A549 (cell line): Measurements from ENCODE around the gene KNDC1. TPM values are rescaled to one million over a fixed set of nuclear protein-coding genes. Genes with fewer than 3 reads are reported as not detected.

Source experiments
- ATAC-seq, 2 experiments: fragments of 200-7000 bp in 1 of 2; fragments of >200 bp in 1 of 2; cut with Nextera tagmentation in 1 of 2; cut with Tn5 transposase in 1 of 2; 3 replicates each; pipeline versions ENCODE4 v1.8.0 to v1.9.1; 2018 to 2020; ENCODE audit warnings: mild to moderate bottlenecking in 1 of 2, moderate library complexity in 1 of 2
- CTCF ChIA-PET: fragments of 300-600 bp; sonication (Branson Sonifier 250); formaldehyde crosslinking; extraction: SDS; loops from one replicate; lab custom pipeline; 2021; ENCODE audit warnings: antibody characterized with exemption, inconsistent platforms; lab: Yijun Ruan, JAX
- POLR2A ChIA-PET: fragments of 350-600 bp; formaldehyde crosslinking; extraction: SDS; loops from one replicate; lab custom pipeline; 2021; ENCODE audit warnings: antibody characterized with exemption, inconsistent platforms; lab: Yijun Ruan, JAX
- DNase-seq, 2 experiments: peaks; one replicate each; pipeline versions ENCODE4 v3.0.0 to v3.0.0-alpha.2; 2011 to 2016; ENCODE audit warnings: low read depth in 1 of 2, low spot score in 1 of 2
- FAIRE-seq: peaks from 2 replicates; lab custom pipeline; 2011; peaks lifted over from hg19 to GRCh38; lab: Jason Lieb, UNC
- H3K27ac ChIP-seq, 2 experiments: fragments of >200 bp; sonication (Bioruptor Twin); formaldehyde crosslinking; 3 replicates each; pipeline ENCODE4 v1.5.1; 2016 to 2017
- H3K4me1 ChIP-seq: fragments of >200 bp; sonication (Bioruptor Twin); formaldehyde crosslinking; 3 replicates; pipeline ENCODE4 v1.6.1; 2016
- H3K4me2 ChIP-seq: fragments of >200 bp; sonication (Bioruptor Twin); formaldehyde crosslinking; 3 replicates; pipeline ENCODE4 v1.6.1; 2016
- H3K4me3 ChIP-seq: fragments of >200 bp; sonication (Bioruptor Twin); formaldehyde crosslinking; 3 replicates; pipeline ENCODE4 v1.5.1; 2016
- H3K9me3 ChIP-seq: fragments of >200 bp; sonication (Bioruptor Twin); formaldehyde crosslinking; 3 replicates; pipeline ENCODE4 v1.6.1; 2016
- BHLHE40 ChIP-seq: IDR thresholded peaks from 2 replicates; pipeline ENCODE4 v1.6.1; 2012; ENCODE audit warnings: low read depth, low read length, inconsistent platforms
- CBX8 ChIP-seq: fragments of 200-600 bp; sonication (generic); IDR thresholded peaks from 2 replicates; pipeline ENCODE4 v1.6.1; 2016
- CHD2 ChIP-seq: fragments of 150-350 bp; IDR thresholded peaks from 2 replicates; pipeline ENCODE4 v1.6.1; 2014; ENCODE audit warnings: low read length; ENCODE audit not compliant: partially characterized antibody
- HOXB13 ChIP-seq: fragments of 250-450 bp; sonication (Bioruptor Pico); IDR thresholded peaks from 2 replicates; pipeline ENCODE4 v1.5.0; 2020; ENCODE audit warnings: low read depth, mild to moderate bottlenecking, moderate library complexity
- KDM1A ChIP-seq: fragments of 200-600 bp; sonication (generic); IDR thresholded peaks from 2 replicates; pipeline ENCODE4 v1.6.1; 2016; ENCODE audit warnings: low read depth, mild to moderate bottlenecking
- MAFK ChIP-seq: fragments of 450-650 bp; IDR thresholded peaks from 2 replicates; pipeline ENCODE4 v1.6.1; 2014; ENCODE audit not compliant: partially characterized antibody
- MYC ChIP-seq: IDR thresholded peaks from 2 replicates; pipeline ENCODE4 v1.6.1; 2012; ENCODE audit warnings: mild to moderate bottlenecking, inconsistent platforms, low read length, improper control_type of control experiment, borderline replicate concordance
- NPAS2 ChIP-seq: fragments of 250-450 bp; sonication (Bioruptor Pico); IDR thresholded peaks from 2 replicates; pipeline ENCODE4 v1.8.0; 2022; ENCODE audit warnings: mild to moderate bottlenecking, moderate library complexity, borderline replicate concordance
- NR3C1 ChIP-seq: fragments of >200 bp; sonication (Bioruptor Twin); formaldehyde crosslinking; IDR thresholded peaks from 3 replicates; pipeline ENCODE4 v1.6.1; 2017
- RAD21 ChIP-seq, 2 experiments: fragments of >200 bp in 1 of 2; sonication (Bioruptor Twin) in 1 of 2; formaldehyde crosslinking in 1 of 2; IDR thresholded peaks in 1 of 2; conservative IDR thresholded peaks in 1 of 2; 2 replicates in 1 of 2; 3 replicates in 1 of 2; pipeline ENCODE4 v1.6.1; 2012 to 2018; ENCODE audit warnings: inconsistent platforms in 1 of 2
- RCOR1 ChIP-seq: fragments of 150-350 bp; IDR thresholded peaks from 2 replicates; pipeline ENCODE4 v1.6.1; 2014; ENCODE audit warnings: antibody characterized with exemption, low read length, low read depth
- RNF2 ChIP-seq: fragments of 200-600 bp; sonication (generic); IDR thresholded peaks from 2 replicates; pipeline ENCODE4 v1.6.1; 2016; ENCODE audit warnings: low read depth, mild to moderate bottlenecking, antibody characterized with exemption, moderate library complexity, borderline replicate concordance
- SREBF2 ChIP-seq: fragments of 450-650 bp; IDR thresholded peaks from 2 replicates; pipeline ENCODE4 v1.6.1; 2014; ENCODE audit warnings: mild to moderate bottlenecking, moderate library complexity
- TFCP2L1 ChIP-seq: fragments of 250-450 bp; sonication (Bioruptor Pico); IDR thresholded peaks from 2 replicates; pipeline ENCODE4 v1.5.0; 2021; ENCODE audit warnings: mild to moderate bottlenecking
- ZC3H11A ChIP-seq: fragments of 450-650 bp; IDR thresholded peaks from 2 replicates; pipeline ENCODE4 v1.6.1; 2014; ENCODE audit warnings: antibody characterized with exemption, mild to moderate bottlenecking
- WGBS: methylation state at CpG from one replicate; pipeline ENCODE4 v1.1.6; 2017; ENCODE audit errors: missing lambda C conversion rate; 5-methylcytosine and 5-hydroxymethylcytosine counted together
- polyA plus RNA-seq, 4 experiments: library from polyadenylated mRNA; depleted of rRNA in 3 of 4; stranded (reverse); fragments of >200 nt; fragmentation: RNase III in 1 of 4; extraction: RNeasy Plus Mini Kit Qiagen cat#74134 plus additional on column Dnase treatment in 1 of 4; gene quantifications; 2 replicates in 3 of 4; 3 replicates in 1 of 4; pipeline ENCODE4 v1.2.3, GENCODE V29; 2011 to 2017
- TF ChIP-seq, protein P1 (sequence below): fragments of 450-650 bp; IDR thresholded peaks from 2 replicates; pipeline ENCODE4 v1.6.1; 2014; ENCODE audit warnings: antibody characterized with exemption
- TF ChIP-seq, protein P2 (sequence below): IDR thresholded peaks from 2 replicates; pipeline ENCODE4 v1.6.1; 2012
- TF ChIP-seq, protein P3 (sequence below): fragments of 250-450 bp; sonication (Bioruptor Pico); IDR thresholded peaks from 2 replicates; pipeline ENCODE4 v1.5.0; 2021; ENCODE audit warnings: mild to moderate bottlenecking, moderate library complexity, borderline replicate concordance
- TF ChIP-seq, protein P4 (sequence below): IDR thresholded peaks from 2 replicates; pipeline ENCODE4 v1.6.1; 2012; ENCODE audit warnings: low read depth, borderline replicate concordance
- TF ChIP-seq, protein P5 (sequence below): IDR thresholded peaks from 2 replicates; pipeline ENCODE4 v1.6.1; 2012

KNDC1 gene
- polyA plus RNA-seq, 2 of the 4 experiments (the other 2 are of a cell fraction), result 0.56 to 0.63 TPM

DNA sequence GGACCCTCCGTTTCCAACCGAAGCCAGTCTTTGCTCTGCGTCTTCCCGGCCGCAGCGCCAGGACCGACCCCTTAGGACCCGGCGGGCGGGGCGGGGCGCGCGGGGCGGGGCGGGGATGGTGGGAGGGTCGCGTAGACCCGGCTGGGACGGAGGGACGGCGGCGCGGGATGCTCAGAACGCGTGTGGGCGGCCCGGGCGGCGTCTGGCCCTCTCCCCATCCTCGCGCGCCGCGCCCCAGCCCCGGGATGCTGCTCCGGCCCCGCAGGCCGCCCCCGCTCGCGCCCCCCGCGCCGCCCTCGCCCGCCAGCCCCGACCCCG is 70.0 kb downstream of the KNDC1 start, which contains the start of gene UTF1:
Gene UTF1 (plus strand): TSS at position 174 of the 318 bp plus-strand sequence. CDS start 72 bp downstream, at position 246.
- DNase-seq (no peak), ATAC-seq (no peak), FAIRE-seq (no peak)
- 90% methylated on average over 2 of the region's 49 CpGs for WGBS
- CTCF ChIA-PET, result no interaction called here
- no peaks in the 10 kb centered on the region; the same call in 2 of the 3 replicates for H3K4me1 ChIP-seq
- POLR2A ChIA-PET, result no interaction called here
- H3K4me3 ChIP-seq, result peak within 1 kb of the TSS; percentile 37
- H3K9me3 ChIP-seq, result no peaks in the 10 kb centered on the region
- H3K4me2 ChIP-seq, result peak within 1 kb of the TSS; percentile 86
- TF ChIP-seq, protein P1, sequence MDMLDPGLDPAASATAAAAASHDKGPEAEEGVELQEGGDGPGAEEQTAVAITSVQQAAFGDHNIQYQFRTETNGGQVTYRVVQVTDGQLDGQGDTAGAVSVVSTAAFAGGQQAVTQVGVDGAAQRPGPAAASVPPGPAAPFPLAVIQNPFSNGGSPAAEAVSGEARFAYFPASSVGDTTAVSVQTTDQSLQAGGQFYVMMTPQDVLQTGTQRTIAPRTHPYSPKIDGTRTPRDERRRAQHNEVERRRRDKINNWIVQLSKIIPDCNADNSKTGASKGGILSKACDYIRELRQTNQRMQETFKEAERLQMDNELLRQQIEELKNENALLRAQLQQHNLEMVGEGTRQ, result no peak
- TF ChIP-seq KDM1A (no peak), RNF2 (no peak), MAFK (no peak), TFCP2L1 (CRISPR knock-in tag) (no peak), RCOR1 (no peak), ZC3H11A (no peak), NPAS2 (CRISPR knock-in tag) (no peak), HOXB13 (CRISPR knock-in tag) (no peak), BHLHE40 (no peak), SREBF2 (no peak), CHD2 (no peak)
- TF ChIP-seq, protein P2, sequence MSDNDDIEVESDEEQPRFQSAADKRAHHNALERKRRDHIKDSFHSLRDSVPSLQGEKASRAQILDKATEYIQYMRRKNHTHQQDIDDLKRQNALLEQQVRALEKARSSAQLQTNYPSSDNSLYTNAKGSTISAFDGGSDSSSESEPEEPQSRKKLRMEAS, result no peak
- TF ChIP-seq, protein P3, sequence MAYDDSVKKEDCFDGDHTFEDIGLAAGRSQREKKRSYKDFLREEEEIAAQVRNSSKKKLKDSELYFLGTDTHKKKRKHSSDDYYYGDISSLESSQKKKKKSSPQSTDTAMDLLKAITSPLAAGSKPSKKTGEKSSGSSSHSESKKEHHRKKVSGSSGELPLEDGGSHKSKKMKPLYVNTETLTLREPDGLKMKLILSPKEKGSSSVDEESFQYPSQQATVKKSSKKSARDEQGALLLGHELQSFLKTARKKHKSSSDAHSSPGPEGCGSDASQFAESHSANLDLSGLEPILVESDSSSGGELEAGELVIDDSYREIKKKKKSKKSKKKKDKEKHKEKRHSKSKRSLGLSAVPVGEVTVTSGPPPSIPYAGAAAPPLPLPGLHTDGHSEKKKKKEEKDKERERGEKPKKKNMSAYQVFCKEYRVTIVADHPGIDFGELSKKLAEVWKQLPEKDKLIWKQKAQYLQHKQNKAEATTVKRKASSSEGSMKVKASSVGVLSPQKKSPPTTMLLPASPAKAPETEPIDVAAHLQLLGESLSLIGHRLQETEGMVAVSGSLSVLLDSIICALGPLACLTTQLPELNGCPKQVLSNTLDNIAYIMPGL (CRISPR knock-in tag), result no peak
- TF ChIP-seq, protein P4, sequence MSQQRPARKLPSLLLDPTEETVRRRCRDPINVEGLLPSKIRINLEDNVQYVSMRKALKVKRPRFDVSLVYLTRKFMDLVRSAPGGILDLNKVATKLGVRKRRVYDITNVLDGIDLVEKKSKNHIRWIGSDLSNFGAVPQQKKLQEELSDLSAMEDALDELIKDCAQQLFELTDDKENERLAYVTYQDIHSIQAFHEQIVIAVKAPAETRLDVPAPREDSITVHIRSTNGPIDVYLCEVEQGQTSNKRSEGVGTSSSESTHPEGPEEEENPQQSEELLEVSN, result no peak
- TF ChIP-seq, protein P5, sequence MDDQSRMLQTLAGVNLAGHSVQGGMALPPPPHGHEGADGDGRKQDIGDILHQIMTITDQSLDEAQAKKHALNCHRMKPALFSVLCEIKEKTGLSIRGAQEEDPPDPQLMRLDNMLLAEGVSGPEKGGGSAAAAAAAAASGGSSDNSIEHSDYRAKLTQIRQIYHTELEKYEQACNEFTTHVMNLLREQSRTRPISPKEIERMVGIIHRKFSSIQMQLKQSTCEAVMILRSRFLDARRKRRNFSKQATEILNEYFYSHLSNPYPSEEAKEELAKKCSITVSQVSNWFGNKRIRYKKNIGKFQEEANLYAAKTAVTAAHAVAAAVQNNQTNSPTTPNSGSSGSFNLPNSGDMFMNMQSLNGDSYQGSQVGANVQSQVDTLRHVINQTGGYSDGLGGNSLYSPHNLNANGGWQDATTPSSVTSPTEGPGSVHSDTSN, result no peak
- H3K27ac ChIP-seq, result peak within 1 kb of the TSS in 1 of 2 experiments; percentile 37; a peak in 2 of 6 replicates

DNA sequence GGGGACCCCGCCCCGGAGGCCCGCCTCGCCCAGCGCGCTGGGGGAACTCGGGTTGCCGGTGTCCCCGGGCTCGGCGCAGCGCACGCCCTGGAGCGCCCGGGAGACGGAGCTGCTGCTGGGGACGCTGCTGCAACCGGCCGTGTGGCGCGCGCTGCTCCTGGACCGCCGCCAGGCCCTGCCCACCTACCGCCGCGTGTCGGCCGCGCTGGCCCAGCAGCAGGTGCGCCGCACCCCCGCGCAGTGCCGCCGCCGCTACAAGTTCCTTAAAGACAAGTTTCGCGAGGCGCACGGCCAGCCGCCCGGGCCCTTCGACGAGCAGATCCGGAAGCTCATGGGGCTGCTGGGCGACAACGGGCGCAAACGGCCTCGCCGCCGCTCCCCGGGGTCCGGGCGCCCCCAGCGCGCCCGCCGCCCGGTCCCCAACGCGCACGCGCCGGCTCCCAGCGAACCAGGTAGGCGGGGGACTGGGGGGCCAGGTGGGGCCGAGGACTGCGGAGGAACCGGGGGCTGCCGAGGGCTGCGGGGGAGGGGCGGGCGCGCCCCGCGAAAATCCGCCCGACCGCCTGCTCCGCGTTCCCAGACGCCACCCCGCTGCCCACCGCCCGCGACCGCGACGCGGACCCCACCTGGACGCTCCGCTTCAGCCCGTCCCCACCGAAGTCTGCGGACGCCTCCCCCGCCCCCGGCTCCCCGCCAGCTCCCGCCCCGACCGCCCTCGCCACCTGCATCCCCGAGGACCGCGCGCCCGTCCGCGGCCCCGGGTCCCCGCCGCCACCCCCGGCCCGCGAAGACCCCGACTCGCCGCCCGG is 70.6 kb downstream of the KNDC1 start:
- no peak for FAIRE-seq
- POLR2A ChIA-PET, result no interaction called here
- ATAC-seq, result peak in 1 of 2 experiments; percentile 25; a peak in 1 of 6 replicates

More for the DNA sequence above, 70.6 kb downstream of the KNDC1 start:
- DNase-seq, result peak in 1 of 2 experiments; percentile 48
- H3K4me2 ChIP-seq, result peak overlapping the region; percentile 86
- no peaks in the 10 kb centered on the region; the same call in 2 of the 3 replicates for H3K4me1 ChIP-seq
- H3K4me3 ChIP-seq, result peak overlapping the region; percentile 37
- TF ChIP-seq BHLHE40 (no peak), MYC (no peak), MAFK (no peak), RAD21 (conservative IDR thresholded peaks at IDR 0.05 in 1 of 2, IDR thresholded peaks at IDR 0.05 in 1 of 2) (no peak), CBX8 (no peak), RNF2 (no peak), ZC3H11A (no peak), NR3C1 (no peak)
- TF ChIP-seq, all 56 proteins: peak for 0
- H3K9me3 ChIP-seq, result no peaks in the 10 kb centered on the region
- WGBS, result 67% methylated on average over 9 of the region's 122 CpGs
- peak overlapping the region in 1 of 2 experiments; percentile 37; a peak in 2 of 6 replicates for H3K27ac ChIP-seq
- CTCF ChIA-PET, result no interaction called here
